Dermis microvascular lymphatic vessel endothelial cell (primary cell): ENCODE results near the gene BRIX1. TPM values are rescaled to one million over a fixed set of nuclear protein-coding genes. Genes with fewer than 3 reads are reported as not detected.

ENCODE experiments used
- DNase-seq, 2 donors: peaks; one replicate each; pipeline versions ENCODE4 v3.0.0 to v3.0.0-alpha.2; 2010; ENCODE audit warnings: low read depth in 2 of 2
- total RNA-seq: library from RNA; depleted of rRNA; stranded (reverse); fragments of >200 nt; gene quantifications from 2 replicates; pipeline ENCODE4 v1.2.1, GENCODE V29; 2014

Gene BRIX1, protein sequence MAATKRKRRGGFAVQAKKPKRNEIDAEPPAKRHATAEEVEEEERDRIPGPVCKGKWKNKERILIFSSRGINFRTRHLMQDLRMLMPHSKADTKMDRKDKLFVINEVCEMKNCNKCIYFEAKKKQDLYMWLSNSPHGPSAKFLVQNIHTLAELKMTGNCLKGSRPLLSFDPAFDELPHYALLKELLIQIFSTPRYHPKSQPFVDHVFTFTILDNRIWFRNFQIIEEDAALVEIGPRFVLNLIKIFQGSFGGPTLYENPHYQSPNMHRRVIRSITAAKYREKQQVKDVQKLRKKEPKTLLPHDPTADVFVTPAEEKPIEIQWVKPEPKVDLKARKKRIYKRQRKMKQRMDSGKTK
- total RNA-seq = 14.3 and 20.0 TPM in 2 replicates

DNA sequence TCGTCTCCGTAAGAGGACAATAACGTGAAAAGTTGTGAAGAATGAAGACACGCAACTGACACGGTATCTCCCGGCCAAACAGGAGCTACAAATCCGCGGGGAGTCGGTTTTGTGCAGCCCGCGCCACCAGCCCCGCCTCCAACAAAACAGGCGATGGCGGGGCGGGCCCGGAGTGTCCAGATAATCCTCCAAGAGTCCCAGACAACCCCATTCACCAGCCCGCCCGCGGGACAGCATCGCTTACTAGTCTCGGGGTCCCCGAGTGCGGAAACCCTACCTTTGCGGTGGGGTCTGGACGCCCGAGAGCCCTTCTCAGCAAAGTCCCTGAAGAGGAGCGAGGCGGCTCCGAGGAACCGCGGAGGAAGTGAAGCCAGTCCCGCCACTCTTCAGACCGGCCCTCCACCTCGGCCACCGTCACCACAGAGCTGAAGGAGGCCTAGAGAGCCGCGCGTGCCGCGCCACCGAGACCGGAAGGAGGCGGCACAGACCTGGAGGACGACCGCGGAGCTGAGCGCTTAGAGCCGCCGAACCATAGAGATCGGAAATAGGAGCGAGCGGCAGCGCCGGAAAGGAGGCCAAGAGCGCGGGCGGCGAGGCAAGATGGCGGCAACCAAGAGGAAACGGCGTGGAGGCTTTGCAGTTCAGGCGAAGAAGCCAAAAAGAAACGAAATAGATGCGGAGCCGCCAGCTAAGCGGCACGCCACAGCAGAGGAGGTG is at the start of gene BRIX1, which contains the start of gene RAD1:
BRIX1 (plus strand) TSS at position 573 of the 717 bp plus-strand sequence; CDS start at position 601, 28 bp downstream.
RAD1 (minus strand) TSS at position 366 of the 717 bp plus-strand sequence. CDS start 612 bp downstream, outside the sequence.
- peak; percentile 93 to 98 for DNase-seq

DNA sequence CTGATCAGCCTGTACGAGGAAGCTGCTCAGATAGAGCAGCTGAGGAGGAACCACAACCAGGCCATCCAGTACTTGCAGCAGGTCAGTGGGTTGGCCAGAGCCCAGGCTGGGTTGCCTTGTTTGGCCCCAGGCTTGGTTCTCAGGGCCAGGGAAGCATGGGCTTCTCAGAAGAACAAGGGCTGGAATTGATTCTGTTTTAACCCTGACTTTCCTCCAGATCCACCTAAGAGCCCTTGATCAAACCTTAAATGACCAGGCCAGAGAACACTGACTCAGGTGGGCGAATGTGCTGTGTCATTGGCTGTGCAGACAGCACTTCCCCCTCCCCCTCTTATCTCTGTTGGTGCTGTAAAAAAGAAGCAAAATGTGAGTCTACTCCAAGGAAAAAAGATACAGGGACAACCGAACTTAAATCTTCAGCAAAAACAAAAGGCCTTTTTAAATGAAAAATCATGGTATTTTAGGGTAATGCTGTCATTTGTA is 48.5 kb upstream of the BRIX1 start:
- DNase-seq = no peak

GRCh38 chr5:34867660-34868059 is 47.9 kb upstream of the BRIX1 start:
- no peak for DNase-seq

DNA sequence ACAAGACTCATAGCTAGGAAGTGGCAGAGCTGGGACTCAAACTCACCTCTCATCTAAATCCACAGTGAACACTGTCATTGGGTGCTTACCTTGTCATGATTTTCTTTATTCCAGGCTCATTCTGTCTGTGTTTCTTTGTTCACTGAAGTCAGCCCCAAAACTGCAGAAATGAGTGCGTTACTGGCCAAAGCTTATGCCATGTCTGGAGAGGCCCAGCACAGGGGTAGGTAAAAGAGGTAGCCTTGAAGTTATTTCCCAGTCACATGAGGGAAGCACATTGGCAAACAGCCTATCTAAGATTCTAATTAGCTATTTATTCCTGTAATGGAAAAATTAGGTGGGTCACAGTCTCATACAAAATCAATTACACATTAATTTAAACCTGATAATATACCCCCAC is 46.7 kb upstream of the BRIX1 start:
- DNase-seq = no peak

GRCh38 chr5:34869256-34869655 is 46.3 kb upstream of the BRIX1 start:
- DNase-seq = no peak

- DNase-seq = no peak
These were observed 45.1 kb upstream of the BRIX1 start for GRCh38 chr5:34870382-34870781.

GRCh38 chr5:34876275-34876674 is 39.2 kb upstream of the BRIX1 start:
- no peak for DNase-seq

- DNase-seq = no peak
These were observed 34.3 kb upstream of the BRIX1 start for GRCh38 chr5:34881246-34881645.

GRCh38 chr5:34886392-34887119 is 29.0 kb upstream of the BRIX1 start:
- DNase-seq = no peak

- DNase-seq = no peak
These were observed 26.1 kb upstream of the BRIX1 start for GRCh38 chr5:34889394-34889793.

DNA sequence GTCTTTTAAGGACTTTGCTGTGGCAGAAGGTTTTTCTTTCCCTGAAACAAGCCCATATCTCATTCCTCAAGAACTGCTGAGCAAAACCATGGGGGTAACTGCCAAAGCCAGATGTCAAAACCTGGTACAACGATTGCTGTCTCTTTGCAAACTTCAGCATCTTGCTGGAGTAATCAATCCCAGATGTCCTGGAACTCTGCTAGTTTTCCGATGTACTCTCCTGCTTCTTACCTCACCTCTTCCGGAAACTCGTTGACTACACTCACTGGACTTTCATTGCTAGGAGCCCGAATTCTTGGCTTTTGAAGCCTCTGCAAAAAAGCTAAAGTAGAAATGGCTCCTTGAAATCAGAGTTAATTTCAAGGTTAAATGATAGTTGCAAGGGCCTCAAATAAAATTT is 23.5 kb upstream of the BRIX1 start:
- no peak for DNase-seq

DNA sequence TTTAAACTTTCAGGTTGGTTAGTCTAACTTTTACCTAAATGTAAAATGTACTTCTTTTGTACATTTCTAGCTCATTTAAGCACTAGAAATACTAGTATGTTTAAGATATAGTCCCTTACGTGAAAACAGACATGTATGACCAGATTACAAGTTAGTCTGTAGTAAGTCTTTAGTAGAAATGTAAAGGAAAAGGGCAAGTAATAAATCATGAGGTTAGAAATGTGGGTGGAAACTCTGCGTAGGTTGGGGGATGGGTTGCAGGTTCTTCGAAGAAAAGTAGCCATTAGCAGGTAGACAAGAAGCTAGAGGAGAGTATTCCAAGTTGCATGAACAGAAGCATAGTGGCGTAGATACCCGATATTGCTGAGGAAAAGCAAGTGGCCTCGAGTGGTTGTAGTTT is 23.1 kb upstream of the BRIX1 start:
- DNase-seq = no peak

DNA sequence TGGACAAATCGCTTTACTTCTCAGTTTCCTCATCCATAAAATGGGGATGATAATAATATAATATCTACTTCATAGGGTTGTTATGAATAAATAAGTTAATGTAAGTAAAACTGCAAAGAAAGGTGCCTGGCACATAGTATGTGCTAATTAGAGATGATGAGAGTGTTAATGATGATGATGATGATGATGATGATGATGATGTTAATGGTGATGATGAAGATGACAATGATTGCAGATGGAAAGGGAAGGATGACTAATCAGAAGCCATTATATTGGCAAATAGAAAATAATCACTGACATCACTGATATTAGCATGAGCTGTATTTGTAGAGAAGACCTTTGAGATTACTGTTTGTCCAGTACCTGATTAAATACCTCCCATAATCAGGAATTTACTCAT is 20.8 kb upstream of the BRIX1 start:
- no peak for DNase-seq

GRCh38 chr5:34895641-34896419 is 19.7 kb upstream of the BRIX1 start:
- DNase-seq = no peak

DNA sequence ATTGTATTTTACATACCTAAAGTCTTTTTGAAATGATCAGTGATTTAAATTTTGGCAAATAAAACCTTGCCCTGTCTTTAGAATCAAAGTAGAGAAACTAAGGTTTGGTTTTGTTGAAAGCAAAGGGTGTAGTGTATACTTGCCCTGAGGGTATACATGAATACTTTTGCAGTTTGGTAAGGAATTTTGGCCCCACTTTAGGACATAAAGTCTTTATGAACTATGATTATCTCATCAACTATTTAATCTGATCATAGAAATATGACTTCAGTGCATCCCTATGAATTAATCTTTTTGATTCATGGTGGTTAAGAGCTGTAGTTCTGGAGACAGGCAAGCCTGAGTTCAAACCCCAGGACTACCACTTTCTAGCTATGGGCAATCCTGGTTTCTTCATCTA is 17.9 kb upstream of the BRIX1 start:
- no peak for DNase-seq

GRCh38 chr5:34898258-34898895 is 17.1 kb upstream of the BRIX1 start:
- peak; percentile 65 to 81 for DNase-seq

DNA sequence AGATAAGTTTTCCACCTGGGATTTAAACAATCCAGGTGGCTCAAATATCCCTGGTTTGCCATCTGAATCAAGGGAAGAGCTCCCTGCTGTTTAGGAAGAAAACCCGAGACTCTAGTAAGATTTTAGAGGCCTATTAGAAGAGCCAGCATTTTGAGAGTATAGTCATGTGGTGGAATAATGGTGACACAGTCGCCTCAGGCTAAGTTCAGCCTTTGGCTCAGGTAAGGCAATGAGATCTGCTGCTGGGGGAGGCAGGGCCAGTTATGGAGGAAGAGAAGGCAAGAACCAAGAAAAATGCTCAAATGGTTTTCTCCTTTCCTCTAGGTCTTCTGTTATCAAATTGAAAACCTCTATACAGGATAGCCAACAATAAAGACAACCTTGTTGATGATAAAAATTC is 16.4 kb upstream of the BRIX1 start:
- DNase-seq = no peak

DNA sequence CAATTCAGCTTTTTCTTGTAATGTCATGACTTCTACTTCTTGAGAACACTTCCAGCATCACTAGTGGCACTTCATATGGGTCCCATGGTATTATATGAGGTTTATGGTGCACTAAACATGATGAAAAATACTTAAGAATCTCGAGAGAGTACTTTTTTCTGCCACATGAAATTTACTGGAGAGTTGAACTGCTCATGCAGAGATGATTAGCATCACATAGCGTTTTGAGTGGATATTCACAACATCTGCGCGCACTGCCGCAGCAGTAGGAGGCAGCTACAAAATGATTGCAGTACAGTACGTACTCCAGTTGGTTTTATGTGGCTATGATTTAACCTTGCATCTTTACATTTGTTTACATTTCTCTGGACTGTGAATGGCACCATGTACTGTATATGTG is 14.9 kb upstream of the BRIX1 start:
- no peak for DNase-seq

GRCh38 chr5:34903260-34903659 is 12.3 kb upstream of the BRIX1 start:
- DNase-seq = no peak

DNA sequence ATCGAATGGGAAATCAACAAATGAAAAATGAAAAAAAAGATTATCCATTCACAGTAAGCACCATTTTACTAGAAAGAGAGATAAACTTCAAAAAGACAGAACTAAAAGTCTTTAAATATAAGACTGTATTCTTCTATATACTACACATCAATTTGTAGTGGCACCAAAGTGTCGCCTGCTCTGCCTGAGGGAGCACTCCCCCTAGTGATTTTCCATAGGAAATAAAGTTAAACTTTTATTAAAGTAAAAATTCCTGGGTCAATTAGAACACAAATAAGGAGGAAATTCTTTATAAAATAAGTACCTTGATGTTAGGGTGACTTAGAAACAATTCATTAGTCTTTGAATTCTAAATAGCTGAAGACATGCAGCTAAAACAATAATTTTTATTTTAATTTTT is 9.9 kb upstream of the BRIX1 start:
- DNase-seq = peak in 1 of 2 donors; percentile 26

DNA sequence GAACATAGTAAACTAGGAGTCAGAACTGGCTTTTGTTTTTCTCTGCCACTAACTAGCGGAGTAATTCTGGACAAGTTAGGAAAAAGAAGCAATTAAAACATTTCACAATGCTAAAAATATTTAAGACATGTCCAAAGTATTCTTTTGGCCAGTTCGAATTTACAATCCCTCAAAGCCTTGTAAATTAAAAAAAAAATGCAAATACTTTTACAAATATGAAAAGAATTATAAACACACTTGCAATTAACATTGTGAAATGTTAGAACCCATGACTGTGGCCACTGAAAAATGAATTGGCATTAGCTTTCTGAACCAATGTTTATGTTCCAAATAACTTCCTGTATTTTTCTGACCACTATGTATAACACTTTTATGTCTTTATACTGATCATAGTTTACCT is 2.4 kb upstream of the BRIX1 start:
- no peak for DNase-seq
